H1 (cell line): ENCODE data around the gene IRS1. TPM values are rescaled to one million over a fixed set of nuclear protein-coding genes. Genes with fewer than 3 reads are reported as not detected.

Experiments used
- CTCF ChIA-PET: fragments of 300-600 bp; sonication (Branson Sonifier 250); formaldehyde crosslinking; loops from one replicate; lab custom pipeline; 2021; ENCODE audit not compliant: partially characterized antibody; lab: Charles Lee
- POLR2A ChIA-PET: fragments of 300-600 bp; sonication (Branson Sonifier 250); formaldehyde crosslinking; loops from one replicate; lab custom pipeline; 2021; ENCODE audit warnings: inconsistent platforms; ENCODE audit not compliant: partially characterized antibody; lab: Charles Lee
- DNase-seq, 2 experiments: peaks; one replicate each; pipeline versions ENCODE4 v3.0.0 to v3.0.0-alpha.2; 2010 to 2022; ENCODE audit warnings: low spot score in 2 of 2, low read depth in 1 of 2, mixed read lengths in 1 of 2
- FAIRE-seq: peaks from 2 replicates; lab custom pipeline; 2011; peaks lifted over from hg19 to GRCh38; lab: Jason Lieb, UNC
- H2AFZ ChIP-seq: 2 replicates; pipeline ENCODE4 v1.8.1; 2012; ENCODE audit warnings: low read length, inconsistent platforms
- H2AK5ac ChIP-seq: 2 replicates; pipeline ENCODE4 v1.6.1; 2013; ENCODE audit warnings: low read depth, low read length
- H2BK120ac ChIP-seq: replicated peaks from 2 replicates; pipeline ENCODE3; 2013; ENCODE audit warnings: low read depth, low read length, inconsistent platforms
- H2BK12ac ChIP-seq: 2 replicates; pipeline ENCODE4 v1.6.1; 2013; ENCODE audit warnings: low read depth, low read length
- H2BK15ac ChIP-seq: 2 replicates; pipeline ENCODE4 v1.6.1; 2013; ENCODE audit warnings: low read length
- H2BK20ac ChIP-seq: 2 replicates; pipeline ENCODE4 v1.6.1; 2013; ENCODE audit warnings: low read length
- H2BK5ac ChIP-seq: 2 replicates; pipeline ENCODE4 v1.6.1; 2013; ENCODE audit warnings: low read depth, low read length
- H3K14ac ChIP-seq: 2 replicates; pipeline ENCODE4 v1.6.1; 2013; ENCODE audit warnings: inconsistent platforms; ENCODE audit not compliant: insufficient read length
- H3K18ac ChIP-seq: 2 replicates; pipeline ENCODE4 v1.6.1; 2013; ENCODE audit warnings: low read length; ENCODE audit errors: extremely low read depth
- H3K23ac ChIP-seq: 2 replicates; pipeline ENCODE4 v1.6.1; 2013; ENCODE audit warnings: inconsistent platforms; ENCODE audit not compliant: insufficient read length
- H3K23me2 ChIP-seq: 2 replicates; pipeline ENCODE4 v1.6.1; 2013; ENCODE audit warnings: low read depth, low read length
- H3K27ac ChIP-seq: 2 replicates; pipeline ENCODE4 v1.6.1; 2011; ENCODE audit warnings: low read depth, low read length, inconsistent platforms
- H3K27me3 ChIP-seq, 4 experiments: replicated peaks in 1 of 4; 1 replicate in 1 of 4; 2 replicates in 3 of 4; pipeline versions ENCODE4 v1.6.1 to v1.8.1; 2011 to 2013; ENCODE audit warnings: low read length in 3 of 4, mild to moderate bottlenecking in 3 of 4, inconsistent platforms in 2 of 4, mixed read lengths in 2 of 4, moderate library complexity in 1 of 4; ENCODE audit not compliant: control insufficient read depth in 3 of 4, insufficient read depth in 3 of 4; ENCODE audit errors: extremely low read depth in 1 of 4
- H3K36me3 ChIP-seq, 4 experiments: 2 replicates each; pipeline versions ENCODE4 v1.6.1 to v1.8.1; 2011 to 2013; ENCODE audit warnings: mild to moderate bottlenecking in 4 of 4, low read length in 3 of 4, moderate library complexity in 2 of 4, control low read depth in 1 of 4, inconsistent platforms in 1 of 4; ENCODE audit not compliant: insufficient read depth in 4 of 4, control insufficient read depth in 2 of 4
- H3K4ac ChIP-seq: replicated peaks from 2 replicates; pipeline ENCODE3; 2013; ENCODE audit warnings: low read length, low read depth, mixed read lengths, inconsistent platforms; ENCODE audit not compliant: insufficient read length
- H3K4me1 ChIP-seq, 4 experiments: replicated peaks in 1 of 4; 1 replicate in 1 of 4; 2 replicates in 3 of 4; pipeline versions ENCODE4 v1.6.1 to v1.8.1; 2011 to 2013; ENCODE audit warnings: low read length in 3 of 4, inconsistent platforms in 2 of 4, mixed read lengths in 1 of 4; ENCODE audit not compliant: insufficient read depth in 4 of 4, control insufficient read depth in 3 of 4
- H3K4me2 ChIP-seq, 2 experiments: 2 replicates each; pipeline versions ENCODE4 v1.6.1 to v1.8.1; 2011 to 2013; ENCODE audit warnings: low read depth in 2 of 2, low read length in 2 of 2, control low read depth in 1 of 2, inconsistent platforms in 1 of 2, mild to moderate bottlenecking in 1 of 2; ENCODE audit not compliant: insufficient read depth in 1 of 2
- H3K4me3 ChIP-seq, 4 experiments: fragments of 200-600, 300-600 bp in 1 of 4; sonication (generic), shearing (Covaris generic), sonication (Bioruptor Twin) in 1 of 4; 2 replicates each; pipeline versions ENCODE4 v1.5.1 to v1.8.1; 2011 to 2016; ENCODE audit warnings: low read length in 4 of 4, low read depth in 3 of 4, control low read depth in 2 of 4, inconsistent platforms in 2 of 4, mild to moderate bottlenecking in 2 of 4, mixed read lengths in 1 of 4, moderate library complexity in 1 of 4; ENCODE audit not compliant: insufficient read depth in 2 of 4; ENCODE audit errors: extremely low read depth in 1 of 4
- H3K56ac ChIP-seq: replicated peaks from 2 replicates; pipeline ENCODE3; 2013; ENCODE audit warnings: low read depth, mild to moderate bottlenecking, mixed read lengths, low read length, inconsistent platforms; ENCODE audit not compliant: insufficient read length
- H3K79me1 ChIP-seq: 2 replicates; pipeline ENCODE4 v1.6.1; 2013; ENCODE audit warnings: low read depth, low read length, control low read depth
- H3K79me2 ChIP-seq, 2 experiments: 2 replicates each; pipeline versions ENCODE4 v1.6.1 to v1.8.1; 2012 to 2013; ENCODE audit warnings: low read length in 2 of 2, mild to moderate bottlenecking in 2 of 2, inconsistent platforms in 1 of 2; ENCODE audit not compliant: insufficient read depth in 2 of 2, control insufficient read depth in 1 of 2
- H3K9ac ChIP-seq, 4 experiments: replicated peaks in 1 of 4; 1 replicate in 1 of 4; 2 replicates in 3 of 4; pipeline versions ENCODE4 v1.6.1 to v1.8.1; 2011 to 2013; ENCODE audit warnings: low read depth in 3 of 4, low read length in 3 of 4, control low read depth in 2 of 4, mild to moderate bottlenecking in 2 of 4, moderate library complexity in 2 of 4, inconsistent platforms in 1 of 4; ENCODE audit errors: extremely low read depth in 1 of 4
- H3K9me3 ChIP-seq, 2 experiments: 2 replicates each; pipeline versions ENCODE4 v1.6.1 to v1.8.1; 2012 to 2013; ENCODE audit warnings: mild to moderate bottlenecking in 2 of 2, moderate library complexity in 2 of 2, control low read depth in 1 of 2, inconsistent platforms in 1 of 2, low read depth in 1 of 2, low read length in 1 of 2, mixed read lengths in 1 of 2; ENCODE audit not compliant: insufficient read depth in 2 of 2
- H4K20me1 ChIP-seq, 2 experiments: replicated peaks in 1 of 2; 2 replicates each; pipeline versions ENCODE3 to v1.8.1; 2011 to 2013; ENCODE audit warnings: inconsistent platforms in 2 of 2, low read length in 2 of 2, mild to moderate bottlenecking in 1 of 2; ENCODE audit not compliant: insufficient read depth in 2 of 2, control insufficient read depth in 1 of 2
- H4K5ac ChIP-seq: 2 replicates; pipeline ENCODE4 v1.6.1; 2013; ENCODE audit warnings: low read length, low read depth, mixed read lengths, inconsistent platforms; ENCODE audit not compliant: insufficient read length
- H4K8ac ChIP-seq: 2 replicates; pipeline ENCODE4 v1.8.0; 2013; ENCODE audit warnings: mild to moderate bottlenecking, moderate library complexity, low read length, inconsistent platforms; ENCODE audit not compliant: insufficient read depth; ENCODE audit errors: extremely low read depth
- H4K91ac ChIP-seq: replicated peaks from 2 replicates; pipeline ENCODE3; 2013; ENCODE audit warnings: low read length, mixed read lengths, inconsistent platforms; ENCODE audit not compliant: insufficient read length
- ASH2L ChIP-seq: fragments of 200-600, 300-600 bp; sonication (generic); IDR thresholded peaks from one replicate; pipeline ENCODE4 v1.7.1; 2017; ENCODE audit warnings: low read length
- EZH2 ChIP-seq: fragments of 200-600 bp; sonication (generic); IDR thresholded peaks from 2 replicates; pipeline ENCODE4 v1.7.1; 2012; ENCODE audit warnings: low read depth, mild to moderate bottlenecking, moderate library complexity, low read length, inconsistent platforms; ENCODE audit not compliant: severe bottlenecking
- JUND ChIP-seq: IDR thresholded peaks from 2 replicates; pipeline ENCODE4 v1.6.1; 2011; ENCODE audit warnings: mild to moderate bottlenecking, improper control_type of control experiment, low read length
- KDM4A ChIP-seq: IDR thresholded peaks from one replicate; pipeline ENCODE4 v1.7.1; 2012; ENCODE audit warnings: low read depth, mild to moderate bottlenecking, moderate library complexity, low read length, inconsistent platforms; ENCODE audit not compliant: severe bottlenecking
- SIN3A ChIP-seq, 2 experiments: IDR thresholded peaks in 1 of 2; conservative IDR thresholded peaks in 1 of 2; 2 replicates each; pipeline ENCODE4 v1.6.1; 2011 to 2012; ENCODE audit warnings: low read length in 2 of 2, improper control_type of control experiment in 1 of 2, low read depth in 1 of 2, mild to moderate bottlenecking in 1 of 2
- SIX5 ChIP-seq: IDR thresholded peaks from 2 replicates; pipeline ENCODE4 v1.6.1; 2011; ENCODE audit warnings: mild to moderate bottlenecking, low read depth, low read length
- ZNF274 ChIP-seq: IDR thresholded peaks from 2 replicates; pipeline ENCODE4 v1.7.0; 2012; ENCODE audit warnings: low read length, borderline replicate concordance; ENCODE audit errors: extremely low read depth
- WGBS, 2 experiments: shearing (Covaris generic) in 1 of 2; methylation state at CpG; one replicate each; pipeline versions ENCODE4 v1.1.6 to v1.1.7; 2013 to 2015; ENCODE audit warnings: low lambda C conversion rate in 2 of 2, mixed read lengths in 2 of 2, inconsistent platforms in 1 of 2, low coverage in 1 of 2, missing lambda C conversion rate in 1 of 2; ENCODE audit not compliant: insufficient replicate concordance in 2 of 2, insufficient coverage in 1 of 2, insufficient read length in 1 of 2; ENCODE audit errors: extremely low coverage in 1 of 2, missing lambda C conversion rate in 1 of 2; 5-methylcytosine and 5-hydroxymethylcytosine counted together
- polyA plus RNA-seq, 7 experiments: library from polyadenylated mRNA; depleted of rRNA in 3 of 7; stranded (reverse) in 5 of 7; unstranded in 2 of 7; fragments of >200 nt in 5 of 7; fragments of 200-250 nt in 2 of 7; gene quantifications; 1 replicate in 5 of 7; 2 replicates in 1 of 7; 4 replicates in 1 of 7; pipeline versions ENCODE4 v1.2.1 to v1.2.3, GENCODE V29; 2011 to 2013; ENCODE audit warnings: missing spikeins in 2 of 7, mixed read lengths in 2 of 7
- total RNA-seq: library from RNA; stranded (reverse); fragmentation: NEBNext Ultra II Directional; extraction: Animal tissue kit (Norgen Biotek cat#: 25700); gene quantifications from 2 replicates; pipeline ENCODE4 v1.2.1, GENCODE V29; 2021

Gene IRS1
- total and polyA plus RNA-seq, 2 of the 8 experiments (the other 6 are each of a cell fraction or from before 2014, with no cell fraction given) = 9.1 to 26.9 TPM

- no peak overlapping the region for H2BK120ac ChIP-seq
- no peak overlapping the region for H2AFZ ChIP-seq
- H3K79me2 ChIP-seq = no peaks in the 10 kb centered on the region
- no peaks in the 10 kb centered on the region for H3K4me1 ChIP-seq
- no peak overlapping the region for H4K8ac ChIP-seq
- H2BK5ac ChIP-seq = no peak overlapping the region
- H3K4me2 ChIP-seq = no peak overlapping the region
- no peak overlapping the region for H4K91ac ChIP-seq
- no peak overlapping the region for H3K23ac ChIP-seq
- H3K23me2 ChIP-seq = peaks cover 3% of the 10 kb centered on the region; the same call in 1 of the 2 replicates
- H3K14ac ChIP-seq = no peak overlapping the region
- WGBS, 2 experiments = no CpG with 5 or more reads among the region's 1 CpG
- H3K9me3 ChIP-seq = no peaks in the 10 kb centered on the region
- no peaks in the 10 kb centered on the region for H3K36me3 ChIP-seq
- no peak overlapping the region for H3K56ac ChIP-seq
- no peaks in the 10 kb centered on the region for H4K20me1 ChIP-seq
- H3K79me1 ChIP-seq = no peaks in the 10 kb centered on the region
- ChIA-PET POLR2A (no interaction called here), CTCF (interaction anchor here (0.9 to 1.4 kb wide), 2 partner anchors 74 to 305 kb away, joined by 3 to 4 read pairs; no protein-coding TSS in a partner anchor)
- FAIRE-seq (no peak), DNase-seq (no peak)
- no peak overlapping the region for H2BK12ac ChIP-seq
- H3K9ac ChIP-seq = no peak overlapping the region
- no peak overlapping the region for H3K4me3 ChIP-seq
- H2BK20ac ChIP-seq = no peak overlapping the region
- no peak overlapping the region for H3K4ac ChIP-seq
- H4K5ac ChIP-seq = no peak overlapping the region
- H2AK5ac ChIP-seq = no peak overlapping the region
- H2BK15ac ChIP-seq = no peak overlapping the region
- no peak overlapping the region for H3K27ac ChIP-seq
- no peak overlapping the region for H3K18ac ChIP-seq
- no peaks in the 10 kb centered on the region for H3K27me3 ChIP-seq
- no peak for TF ChIP-seq EZH2
- no peak for TF ChIP-seq KDM4A
- no peak for TF ChIP-seq JUND
- no peak for TF ChIP-seq ZNF274
- TF ChIP-seq SIN3A (conservative IDR thresholded peaks at IDR 0.05 in 1 of 2, IDR thresholded peaks at IDR 0.05 in 1 of 2; ENCODE audit: low read depth in 1 of 2, low read length in 2 of 2) = no peak
- no peak for TF ChIP-seq ASH2L
- no peak for TF ChIP-seq SIX5
Measured at GRCh38 chr2:226728996-226729395, 70.6 kb downstream of the IRS1 start.
